HepG2 (cell line): ENCODE measurements around the gene NAT14. TPM values are rescaled to one million over a fixed set of nuclear protein-coding genes. Genes with fewer than 3 reads are reported as not detected.

Experiments used
- ETS1 ChIP-seq: sonication (generic); formaldehyde crosslinking; IDR thresholded peaks from 2 replicates; pipeline ENCODE4 v1.4.0; 2020; ENCODE audit warnings: missing genetic modification reagents
- KMT2A ChIP-seq: sonication (generic); formaldehyde crosslinking; IDR thresholded peaks from 2 replicates; pipeline ENCODE4 v1.4.0; 2020; ENCODE audit warnings: missing genetic modification reagents
- MLLT10 ChIP-seq: sonication (generic); formaldehyde crosslinking; IDR thresholded peaks from 2 replicates; pipeline ENCODE4 v1.4.0; 2020; ENCODE audit warnings: missing genetic modification reagents
- MTERF4 ChIP-seq: sonication (generic); formaldehyde crosslinking; IDR thresholded peaks from 2 replicates; pipeline ENCODE4 v1.8.0; 2023; ENCODE audit warnings: mild to moderate bottlenecking, missing genetic modification reagents
- NFAT5 ChIP-seq: sonication (generic); formaldehyde crosslinking; IDR thresholded peaks from 2 replicates; pipeline ENCODE4 v1.4.0; 2020; ENCODE audit warnings: missing genetic modification reagents
- NFKBIZ ChIP-seq: IDR thresholded peaks from 2 replicates; pipeline ENCODE4 v1.6.1; 2018; ENCODE audit warnings: missing genetic modification reagents, missing compliant biosample characterization
- PATZ1 ChIP-seq: sonication (generic); formaldehyde crosslinking; IDR thresholded peaks from 2 replicates; pipeline ENCODE4 v1.4.0; 2020; ENCODE audit warnings: missing genetic modification reagents
- RFX3 ChIP-seq: IDR thresholded peaks from 2 replicates; pipeline ENCODE4 v1.6.1; 2016; ENCODE audit warnings: missing biosample characterization, missing genetic modification reagents
- RFXAP ChIP-seq: sonication (generic); formaldehyde crosslinking; IDR thresholded peaks from 2 replicates; pipeline ENCODE4 v1.4.0; 2020; ENCODE audit warnings: missing genetic modification reagents, borderline replicate concordance
- TFDP1 ChIP-seq: IDR thresholded peaks from 2 replicates; pipeline ENCODE4 v1.6.1; 2016; ENCODE audit warnings: missing compliant biosample characterization, missing genetic modification reagents, borderline replicate concordance
- TRIM24 ChIP-seq: sonication (generic); formaldehyde crosslinking; IDR thresholded peaks from 2 replicates; pipeline ENCODE4 v1.8.0; 2022; ENCODE audit warnings: mild to moderate bottlenecking, missing genetic modification reagents
- ZBTB1 ChIP-seq: sonication (generic); formaldehyde crosslinking; IDR thresholded peaks from 2 replicates; pipeline ENCODE4 v1.4.0; 2020; ENCODE audit warnings: missing genetic modification reagents, borderline replicate concordance
- ZNF335 ChIP-seq: sonication (generic); formaldehyde crosslinking; IDR thresholded peaks from 2 replicates; pipeline ENCODE4 v1.4.0; 2020; ENCODE audit warnings: missing genetic modification reagents
- ZNF574 ChIP-seq: sonication (generic); formaldehyde crosslinking; IDR thresholded peaks from 2 replicates; pipeline ENCODE4 v1.4.0; 2020; ENCODE audit warnings: missing genetic modification reagents
- ZNF773 ChIP-seq: sonication (generic); formaldehyde crosslinking; IDR thresholded peaks from 2 replicates; pipeline ENCODE4 v1.4.0; 2020; ENCODE audit warnings: missing genetic modification reagents, borderline replicate concordance
- ZNF775 ChIP-seq: sonication (generic); formaldehyde crosslinking; IDR thresholded peaks from 2 replicates; pipeline ENCODE4 v1.4.0; 2020; ENCODE audit warnings: missing genetic modification reagents, mild to moderate bottlenecking, moderate library complexity, borderline replicate concordance
- polyA plus RNA-seq, 8 experiments: library from polyadenylated mRNA; depleted of rRNA in 3 of 8; stranded (reverse) in 7 of 8; unstranded in 1 of 8; fragments of >200 nt; fragmentation: Illumina TruSeq in 4 of 8; extraction: Trizol in 4 of 8; gene quantifications; 2 replicates each; pipeline versions ENCODE4 v1.2.1 to v1.2.3, GENCODE V29; 2011 to 2016; ENCODE audit warnings: low read depth in 4 of 8, missing spikeins in 1 of 8, mixed read lengths in 1 of 8; ENCODE audit not compliant: insufficient read depth in 1 of 8
- total RNA-seq, 5 experiments: library from RNA; depleted of rRNA; stranded (reverse); fragments of >200 nt; fragmentation: Illumina TruSeq; extraction: Trizol; gene quantifications; 2 replicates each; pipeline ENCODE4 v1.2.3, GENCODE V29; 2016; ENCODE audit warnings: low read depth in 1 of 5

The NAT14 gene
- total and polyA plus RNA-seq, 2 of the 13 experiments (the other 11 are each of a cell fraction or from before 2014, with no cell fraction given) = 20.7 to 22.3 TPM

- TF ChIP-seq ZNF574 (CRISPR knock-in tag) = peak; percentile 55
- TF ChIP-seq ZNF335 = peak; percentile 68; the same call in 1 of the 2 replicates
- TF ChIP-seq KMT2A (CRISPR knock-in tag) = no peak
- peak; percentile 81 for TF ChIP-seq MTERF4 (CRISPR knock-in tag)
- TF ChIP-seq ETS1 (CRISPR knock-in tag) = no peak
- TF ChIP-seq ZNF773 (CRISPR knock-in tag) = 0 out of 2 replicates have a peak, but pooled peaks have one; percentile 51
- 0 out of 2 replicates have a peak, but pooled peaks have one; percentile 25 for TF ChIP-seq RFXAP
- TF ChIP-seq ZNF775 (CRISPR knock-in tag) = no peak
- no peak for TF ChIP-seq RFX3 (CRISPR knock-in tag)
- TF ChIP-seq TFDP1 (CRISPR knock-in tag) = no peak
- TF ChIP-seq NFAT5 = no peak
- no peak for TF ChIP-seq MLLT10 (CRISPR knock-in tag)
- no peak for TF ChIP-seq TRIM24
- TF ChIP-seq PATZ1 (CRISPR knock-in tag) = 0 out of 2 replicates have a peak, but pooled peaks have one; percentile 16
- peak; percentile 77; the same call in 1 of the 2 replicates for TF ChIP-seq NFKBIZ
- no peak; the same call in 1 of the 2 replicates for TF ChIP-seq ZBTB1 (CRISPR knock-in tag)
These were observed 47.6 kb upstream of the NAT14 start (continued) for GRCh38 chr19:55437410-55437809.
